ENCODE results near the gene LGR6. TPM values are rescaled to one million over a fixed set of nuclear protein-coding genes. Genes with fewer than 3 reads are reported as not detected.

Gene LGR6
- total and polyA plus RNA-seq, 2 of the 8 experiments (the other 6 are each of a cell fraction or from before 2014, with no cell fraction given) = 0.50 to 1.0 TPM

- 48% methylated on average over 6 of the region's 6 CpGs; no CpG with 5 or more reads in 1 of the 2 experiments for WGBS, 2 experiments (ENCODE audit: extremely low coverage in 1 of 2, insufficient coverage in 1 of 2, insufficient read length in 1 of 2, insufficient replicate concordance in 2 of 2, low coverage in 1 of 2, low lambda C conversion rate in 2 of 2, missing lambda C conversion rate in 1 of 2)
- H3K27ac ChIP-seq (ENCODE audit: low read depth, low read length) = no peak overlapping the region
- TF ChIP-seq CREB1 (IDR thresholded peaks at IDR 0.05) (peak; percentile 88; the same call in 1 of the 2 replicates), RNF2 (IDR thresholded peaks at IDR 0.05; ENCODE audit: borderline replicate concordance, low read depth, low read length, missing control alignments, poor library complexity, severe bottlenecking) (no peak), ATF2 (IDR thresholded peaks at IDR 0.05; ENCODE audit: low read length) (no peak), TAF1 (IDR thresholded peaks at IDR 0.05; ENCODE audit: low read depth, low read length) (no peak)
Measured at GRCh38 chr1:202348005-202348508, 154.5 kb downstream of the LGR6 start.

More at GRCh38 chr1:202348005-202348508, 154.5 kb downstream of the LGR6 start:
- Histone ChIP-seq H2BK120ac (replicated peaks; ENCODE audit: low read depth, low read length) (no peak overlapping the region), H3K9me3 (ENCODE audit: insufficient read depth in 2 of 2, low read depth in 1 of 2, low read length in 1 of 2) (no peaks in the 10 kb centered on the region), H2BK20ac (ENCODE audit: low read length) (no peak overlapping the region), H2BK5ac (ENCODE audit: low read depth, low read length) (no peak overlapping the region), H4K8ac (ENCODE audit: extremely low read depth, insufficient read depth, low read length) (no peak overlapping the region), H4K20me1 (replicated peaks in 1 of 2; ENCODE audit: control insufficient read depth in 1 of 2, insufficient read depth in 2 of 2, low read length in 2 of 2) (no peaks in the 10 kb centered on the region), H3K27me3 (replicated peaks in 1 of 4; ENCODE audit: control insufficient read depth in 3 of 4, extremely low read depth in 1 of 4, insufficient read depth in 3 of 4, low read length in 3 of 4) (no peaks in the 10 kb centered on the region), H2BK12ac (ENCODE audit: low read depth, low read length) (no peak overlapping the region), H2BK15ac (ENCODE audit: low read length) (no peak overlapping the region), H3K4me2 (ENCODE audit: insufficient read depth in 1 of 2, low read depth in 2 of 2, low read length in 2 of 2) (peak overlapping the region in 1 of 2 experiments; percentile 29; a peak in 2 of 4 replicates), H3K18ac (ENCODE audit: extremely low read depth, low read length) (no peak overlapping the region), H3K14ac (ENCODE audit: insufficient read length) (no peak overlapping the region), H2AK5ac (ENCODE audit: low read depth, low read length) (no peak overlapping the region), H3K4me3 (ENCODE audit: extremely low read depth in 1 of 4, insufficient read depth in 2 of 4, low read depth in 3 of 4, low read length in 4 of 4) (peak overlapping the region in 1 of 4 experiments; percentile 39; a peak in 3 of 8 replicates), H3K79me2 (ENCODE audit: control insufficient read depth in 1 of 2, insufficient read depth in 2 of 2, low read length in 2 of 2) (peaks cover 0 to 28% of the 10 kb centered on the region in 2 experiments; a peak in 3 of 4 replicates), H3K36me3 (ENCODE audit: control insufficient read depth in 2 of 4, insufficient read depth in 4 of 4, low read length in 3 of 4) (no peaks in the 10 kb centered on the region), H3K56ac (replicated peaks; ENCODE audit: insufficient read length, low read depth, low read length) (no peak overlapping the region), H3K79me1 (ENCODE audit: low read depth, low read length) (no peaks in the 10 kb centered on the region), H4K91ac (replicated peaks; ENCODE audit: insufficient read length, low read length) (no peak overlapping the region), H2AFZ (ENCODE audit: low read length) (peak overlapping the region; percentile 34; the same call in 1 of the 2 replicates), H3K4me1 (replicated peaks in 1 of 4; ENCODE audit: control insufficient read depth in 3 of 4, insufficient read depth in 4 of 4, low read length in 3 of 4) (peaks cover 0 to 5% (median 0%) of the 10 kb centered on the region in 4 experiments; a peak in 1 of 7 replicates), H3K9ac (replicated peaks in 1 of 4; ENCODE audit: extremely low read depth in 1 of 4, low read depth in 3 of 4, low read length in 3 of 4) (no peak overlapping the region), H3K23me2 (ENCODE audit: low read depth, low read length) (peaks cover 8% of the 10 kb centered on the region), H3K4ac (replicated peaks; ENCODE audit: insufficient read length, low read depth, low read length) (no peak overlapping the region), H3K23ac (ENCODE audit: insufficient read length) (no peak overlapping the region), H4K5ac (ENCODE audit: insufficient read length, low read depth, low read length) (no peak overlapping the region)
- FAIRE-seq (peak; percentile 88), DNase-seq (ENCODE audit: low read depth in 1 of 2, low spot score in 2 of 2) (no peak)
- CTCF ChIA-PET (ENCODE audit: partially characterized antibody) = interaction anchor here (0.6 to 1.4 kb wide), 7 partner anchors 8 to 316 kb away, joined by 3 to 4 read pairs (median 4); no protein-coding TSS in a partner anchor
- POLR2A ChIA-PET (ENCODE audit: partially characterized antibody) = interaction anchor here (0.6 to 1.0 kb wide), 3 partner anchors 9 to 27 kb away, joined by 3 to 6 read pairs (median 3); no protein-coding TSS in a partner anchor
